Stomach smooth muscle (tissue), 2 donors: ENCODE results near the gene PLCD1.
"Not testable (repeated sequence)": the region's sequence is repeated elsewhere in the genome, so short reads cannot be mapped to it uniquely, and the experiment has no call there.

Source experiments
- H3K27ac ChIP-seq: one replicate; pipeline ENCODE4 v1.7.0; 2013; ENCODE audit warnings: mild to moderate bottlenecking, low read length, inconsistent platforms
- H3K27me3 ChIP-seq, 2 donors: one replicate each; pipeline ENCODE4 v1.7.0; 2013; ENCODE audit warnings: low read length in 2 of 2; ENCODE audit not compliant: insufficient read depth in 2 of 2, control insufficient read depth in 1 of 2
- H3K36me3 ChIP-seq, 2 donors: one replicate each; pipeline ENCODE4 v1.7.0; 2013; ENCODE audit warnings: low read length in 2 of 2; ENCODE audit not compliant: control insufficient read depth in 2 of 2, insufficient read depth in 2 of 2
- H3K4me1 ChIP-seq: one replicate; pipeline ENCODE4 v1.7.0; 2013; ENCODE audit warnings: low read length; ENCODE audit not compliant: control insufficient read depth, insufficient read depth
- H3K4me3 ChIP-seq, 2 donors: one replicate each; pipeline ENCODE4 v1.7.0; 2013; ENCODE audit warnings: low read length in 2 of 2
- H3K9ac ChIP-seq, 2 donors: one replicate each; pipeline ENCODE4 v1.7.0; 2013; ENCODE audit warnings: low read length in 2 of 2, mild to moderate bottlenecking in 1 of 2
- H3K9me3 ChIP-seq, 2 donors: one replicate each; pipeline ENCODE4 v1.7.0; 2013; ENCODE audit warnings: low read length in 2 of 2; ENCODE audit not compliant: control insufficient read depth in 2 of 2
- donor health status: healthy.
- donor health status: Pancreatic carcinoma.

PLCD1 gene

DNA sequence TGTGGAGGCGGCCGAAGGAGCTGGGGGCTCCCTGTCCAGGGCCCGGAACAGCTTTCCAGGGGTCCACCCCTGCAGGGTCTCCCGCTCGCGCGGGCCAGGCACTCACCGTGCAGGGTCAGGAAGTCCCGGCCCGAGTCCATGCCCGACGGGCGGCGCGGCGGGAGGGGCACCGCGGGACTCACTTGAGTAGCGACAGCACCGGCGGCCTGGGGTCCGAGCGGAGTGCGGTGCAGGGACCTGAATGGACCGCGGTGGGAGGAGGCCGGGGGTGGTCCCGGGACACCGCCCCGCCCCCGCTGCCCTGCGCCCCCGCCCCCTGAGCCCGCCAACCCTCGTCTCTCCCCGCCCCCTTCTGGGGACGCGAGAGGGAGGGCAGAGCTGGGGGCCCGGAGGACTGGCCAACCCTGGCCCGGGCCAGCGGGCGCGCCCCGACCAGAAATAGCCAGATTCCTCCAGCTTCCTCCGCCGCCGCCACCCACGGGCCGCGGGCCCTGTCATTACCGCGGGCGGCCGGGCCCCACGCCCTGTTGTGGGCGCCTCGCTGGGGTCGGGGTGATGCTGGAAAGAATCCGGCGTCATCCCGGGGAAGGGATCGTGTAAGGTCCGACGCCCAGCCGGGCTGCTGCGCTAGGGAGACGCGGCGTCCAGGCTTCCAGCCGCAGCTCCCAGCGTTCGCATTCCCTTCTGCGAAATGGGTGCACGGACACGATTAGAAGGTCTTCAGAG lies at the start of gene PLCD1:
Gene PLCD1 (minus strand): TSS at position 243 of the 726 bp plus-strand sequence. CDS start 103 bp downstream, at position 140.
- Histone ChIP-seq H3K4me3 (peak within 1 kb of the TSS; percentile 64 to 82), H3K9ac (peak within 1 kb of the TSS; percentile 76 to 95), H3K27ac (peak within 1 kb of the TSS; percentile 90), H3K27me3 (no peaks in the 10 kb centered on the region), H3K9me3 (no peaks in the 10 kb centered on the region), H3K36me3 (no peaks in the 10 kb centered on the region), H3K4me1 (peaks cover 44% of the 10 kb centered on the region)

DNA sequence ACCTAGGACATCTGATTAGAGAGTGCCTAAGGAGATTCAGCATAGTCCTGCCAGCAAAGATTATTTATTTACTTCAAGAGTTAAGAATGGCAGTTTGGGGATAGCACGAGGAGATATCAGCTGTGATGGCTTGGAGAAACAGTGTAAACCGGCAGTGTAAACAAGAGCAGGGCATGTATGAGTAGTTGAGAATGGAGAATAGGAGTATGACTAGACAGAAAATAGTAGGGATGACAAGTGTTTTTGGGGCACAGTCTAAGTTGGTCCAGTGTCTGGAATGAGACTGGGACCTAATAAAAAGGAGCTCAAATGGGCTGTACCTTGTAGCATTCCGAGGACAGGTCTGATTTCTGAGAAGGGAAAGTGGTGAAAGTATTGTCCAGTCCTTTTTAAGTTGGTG lies 47.6 kb upstream of the PLCD1 start:
- H3K4me1 ChIP-seq, H3K9ac ChIP-seq, H3K27ac ChIP-seq, H3K4me3 ChIP-seq, H3K9me3 ChIP-seq, H3K36me3 ChIP-seq, H3K27me3 ChIP-seq: not testable (repeated sequence)

DNA sequence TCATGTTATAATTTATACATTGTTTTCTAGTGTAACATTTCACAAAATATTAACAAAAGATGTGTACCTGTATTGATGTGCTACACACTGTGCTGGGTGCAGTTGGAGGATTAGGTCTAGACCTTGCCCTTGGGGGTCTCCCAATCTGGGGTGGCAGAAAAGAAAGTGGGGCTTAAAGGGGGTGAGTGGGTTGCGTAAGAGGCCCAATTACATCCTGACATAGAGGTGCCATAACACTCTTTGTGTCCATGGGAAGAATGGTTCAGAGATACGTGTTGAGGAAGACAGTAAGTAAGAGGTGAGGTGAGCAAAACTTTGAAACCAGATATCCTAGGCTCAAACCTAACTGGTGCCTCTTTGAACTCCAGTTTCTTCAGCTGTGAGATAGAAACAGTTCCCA lies 40.6 kb upstream of the PLCD1 start:
- Histone ChIP-seq H3K4me1 (no peaks in the 10 kb centered on the region), H3K9me3 (no peaks in the 10 kb centered on the region), H3K27me3 (no peaks in the 10 kb centered on the region), H3K4me3 (no peak overlapping the region), H3K36me3 (no peaks in the 10 kb centered on the region), H3K27ac (no peak overlapping the region), H3K9ac (no peak overlapping the region)

DNA sequence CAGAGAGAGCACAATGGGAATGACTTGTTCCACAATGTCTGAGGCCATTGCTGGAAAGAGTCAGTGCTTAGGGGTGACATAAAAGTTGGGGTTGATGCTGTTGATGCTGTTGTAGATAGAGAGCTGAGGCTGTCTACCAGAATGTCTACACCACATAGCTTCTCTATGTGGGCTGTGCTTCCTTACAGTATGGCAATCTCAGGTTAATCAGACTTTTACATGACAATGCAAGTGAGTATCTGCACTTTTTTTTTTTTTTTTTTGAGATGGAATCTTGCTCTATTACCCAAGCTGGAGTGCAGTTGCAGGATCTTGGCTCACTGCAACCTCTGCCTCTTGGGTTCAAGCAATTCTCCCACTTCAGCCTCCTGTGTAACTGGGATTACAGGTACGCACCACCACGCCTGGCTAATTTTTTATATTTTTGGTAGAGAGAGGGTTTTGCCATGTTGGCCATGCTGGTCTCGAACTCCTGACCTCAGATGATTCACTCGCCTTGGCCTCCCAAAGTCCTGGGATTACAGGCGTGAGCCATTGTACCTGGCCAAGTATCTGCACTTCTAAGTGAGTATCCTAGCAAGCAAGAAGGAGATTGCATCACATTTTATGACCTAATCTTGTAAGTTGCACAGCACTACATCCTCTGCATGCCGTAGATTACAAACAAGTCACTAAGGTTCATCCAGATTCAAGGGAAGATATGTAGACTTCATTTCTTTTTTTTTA lies 38.2 kb upstream of the PLCD1 start:
- no peak overlapping the region for H3K4me3 ChIP-seq
- H3K36me3 ChIP-seq = no peaks in the 10 kb centered on the region
- no peaks in the 10 kb centered on the region for H3K27me3 ChIP-seq
- H3K27ac ChIP-seq = no peak overlapping the region
- H3K9me3 ChIP-seq = no peaks in the 10 kb centered on the region
- no peak overlapping the region for H3K9ac ChIP-seq
- H3K4me1 ChIP-seq = no peaks in the 10 kb centered on the region

DNA sequence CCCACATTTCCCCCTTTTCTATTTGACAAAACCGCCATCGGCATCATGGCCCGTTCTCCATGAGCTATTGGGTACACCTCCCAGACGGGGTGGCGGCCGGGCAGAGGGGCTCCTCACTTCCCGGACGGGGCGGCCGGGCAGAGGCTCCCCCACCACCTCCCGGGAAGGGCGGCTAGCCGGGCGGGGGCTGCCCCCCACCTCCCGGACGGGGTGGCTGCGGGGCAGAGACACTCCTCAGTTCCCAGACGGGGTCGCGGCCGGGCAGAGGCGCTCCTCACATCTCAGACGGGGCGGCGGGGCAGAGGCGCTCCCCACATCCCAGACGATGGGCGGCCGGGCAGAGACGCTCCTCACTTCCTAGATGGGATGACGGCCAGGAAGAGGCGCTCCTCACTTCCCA lies 35.0 kb upstream of the PLCD1 start:
- H3K4me1 ChIP-seq, H3K36me3 ChIP-seq, H3K27me3 ChIP-seq, H3K27ac ChIP-seq, H3K9ac ChIP-seq, H3K9me3 ChIP-seq, H3K4me3 ChIP-seq: not testable (repeated sequence)

DNA sequence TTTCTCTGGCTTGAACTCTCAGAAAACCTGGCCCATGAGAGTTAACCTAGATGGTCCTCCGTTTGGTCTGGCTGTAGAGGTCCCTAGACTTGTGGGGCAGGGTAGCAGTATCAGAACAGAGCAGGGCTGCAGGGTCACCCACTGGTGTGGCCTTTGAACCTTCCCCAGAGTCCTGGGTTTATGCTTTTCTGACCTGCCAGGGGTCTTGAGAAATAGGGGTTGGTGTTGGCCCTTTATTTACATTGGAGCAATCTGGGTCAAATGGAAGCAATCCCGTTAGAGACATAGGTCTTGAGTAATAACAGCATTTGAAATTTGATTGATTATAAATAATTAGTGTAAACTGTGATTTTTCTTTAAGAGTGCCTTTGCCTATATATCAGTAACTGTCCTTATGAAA lies 33.4 kb upstream of the PLCD1 start:
- no peaks in the 10 kb centered on the region for H3K9me3 ChIP-seq
- no peak overlapping the region for H3K27ac ChIP-seq
- H3K4me3 ChIP-seq = no peak overlapping the region
- H3K36me3 ChIP-seq = no peaks in the 10 kb centered on the region
- H3K27me3 ChIP-seq = no peaks in the 10 kb centered on the region
- no peak overlapping the region for H3K9ac ChIP-seq
- no peaks in the 10 kb centered on the region for H3K4me1 ChIP-seq

DNA sequence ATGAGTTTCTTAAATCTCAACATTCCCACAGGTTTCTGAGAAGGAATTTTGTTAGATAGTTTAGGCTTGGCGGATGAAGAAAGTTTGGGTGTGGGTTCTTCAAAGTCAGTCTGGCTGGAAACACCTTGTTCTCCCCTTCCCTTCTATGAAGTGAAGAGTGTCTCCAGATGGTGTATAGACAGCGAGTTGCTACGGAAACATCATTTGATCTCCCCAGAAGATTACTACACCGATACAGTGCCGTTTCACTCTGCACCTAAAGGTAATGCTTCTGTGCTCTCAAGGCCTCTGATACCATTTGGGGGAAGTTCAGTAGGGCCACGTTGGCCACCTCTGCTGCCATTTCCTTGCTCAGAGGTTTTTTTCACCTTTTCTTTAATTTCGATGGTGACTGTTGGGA lies 30.1 kb upstream of the PLCD1 start:
- no peaks in the 10 kb centered on the region for H3K27me3 ChIP-seq

DNA sequence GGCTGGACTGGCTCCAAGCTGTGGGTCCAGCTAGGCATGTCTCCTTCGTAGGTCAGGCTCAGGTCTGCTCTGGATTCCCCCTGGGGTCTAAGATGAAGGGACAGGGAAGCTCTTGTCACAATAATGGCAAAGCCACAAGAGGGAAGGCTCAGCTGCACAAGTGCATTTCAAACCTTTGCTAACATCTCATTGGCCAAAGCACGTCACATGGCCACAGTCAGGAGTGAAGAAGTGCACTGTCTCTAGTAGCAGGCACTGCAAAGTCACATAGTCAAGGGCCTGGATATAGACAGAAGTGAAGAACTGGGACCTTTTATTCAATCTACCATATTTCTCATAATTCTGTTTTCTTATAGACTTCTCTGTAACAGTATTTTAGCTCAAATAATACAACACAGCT lies 29.7 kb upstream of the PLCD1 start:
- no peak overlapping the region for H3K27ac ChIP-seq
- no peaks in the 10 kb centered on the region for H3K4me1 ChIP-seq
- no peak overlapping the region for H3K4me3 ChIP-seq
- no peaks in the 10 kb centered on the region for H3K27me3 ChIP-seq
- no peak overlapping the region for H3K9ac ChIP-seq
- no peaks in the 10 kb centered on the region for H3K36me3 ChIP-seq
- no peaks in the 10 kb centered on the region for H3K9me3 ChIP-seq

More for the DNA sequence above, 30.1 kb upstream of the PLCD1 start:
- Histone ChIP-seq H3K4me1 (no peaks in the 10 kb centered on the region), H3K27ac (no peak overlapping the region), H3K9ac (no peak overlapping the region), H3K4me3 (no peak overlapping the region), H3K9me3 (no peaks in the 10 kb centered on the region), H3K36me3 (no peaks in the 10 kb centered on the region)

DNA sequence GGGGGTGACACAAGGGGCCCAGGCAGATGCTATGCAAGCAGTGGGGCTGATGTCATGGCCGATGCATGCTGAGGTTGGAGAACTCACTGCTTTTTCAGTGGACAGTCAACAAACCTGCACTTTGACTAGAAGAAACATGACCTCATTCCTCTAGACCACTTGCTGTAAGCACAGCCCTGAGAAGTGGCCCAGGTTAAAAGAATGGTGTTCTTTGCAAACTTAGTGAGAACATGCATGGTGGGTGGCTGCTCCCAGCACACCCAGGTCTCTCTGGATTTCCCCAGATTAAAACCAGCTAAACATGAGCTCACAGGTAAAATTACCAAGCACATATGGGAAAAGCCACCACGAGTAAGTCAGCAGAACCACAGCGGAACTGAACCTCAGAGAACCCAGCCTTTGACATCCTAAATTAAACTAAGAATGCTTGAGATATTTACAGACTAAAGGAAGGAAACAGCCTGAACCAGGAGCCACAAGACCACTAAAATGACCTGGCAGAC lies 25.1 kb upstream of the PLCD1 start:
- Histone ChIP-seq H3K4me1 (no peaks in the 10 kb centered on the region), H3K27ac (no peak overlapping the region), H3K9me3 (no peaks in the 10 kb centered on the region), H3K4me3 (no peak overlapping the region), H3K36me3 (no peaks in the 10 kb centered on the region), H3K9ac (no peak overlapping the region), H3K27me3 (peaks cover 0 to 3% of the 10 kb centered on the region in 2 donors)

DNA sequence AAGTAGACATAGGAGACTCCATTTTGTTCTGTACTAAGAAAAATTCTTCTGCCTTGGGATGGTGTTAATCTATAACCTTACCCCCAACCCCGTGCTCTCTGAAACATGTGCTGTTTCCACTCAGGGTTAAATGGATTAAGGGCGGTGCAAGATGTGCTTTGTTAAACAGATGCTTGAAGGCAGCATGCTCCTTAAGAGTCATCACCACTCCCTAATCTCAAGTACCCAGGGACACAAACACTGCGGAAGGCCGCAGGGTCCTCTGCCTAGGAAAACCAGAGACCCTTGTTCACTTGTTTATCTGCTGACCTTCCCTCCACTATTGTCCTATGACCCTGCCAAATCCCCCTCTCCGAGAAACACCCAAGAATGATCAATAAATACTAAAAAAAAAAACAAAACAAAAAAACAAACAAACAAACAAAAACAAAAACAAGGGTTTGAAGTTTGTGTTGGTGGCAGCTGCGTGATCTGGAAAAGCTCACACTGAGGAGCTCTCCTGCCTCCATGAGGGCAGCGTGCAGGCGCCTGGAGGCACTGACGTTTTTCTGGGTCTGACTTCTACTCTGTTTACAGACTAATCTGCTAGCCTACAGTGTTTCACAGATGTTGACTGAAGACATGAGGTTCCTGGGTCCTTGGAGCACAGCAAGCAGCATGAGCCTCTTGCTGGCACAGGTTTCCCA lies 24.5 kb upstream of the PLCD1 start:
- H3K27me3 ChIP-seq, H3K27ac ChIP-seq, H3K9me3 ChIP-seq, H3K4me3 ChIP-seq, H3K36me3 ChIP-seq, H3K9ac ChIP-seq, H3K4me1 ChIP-seq: not testable (repeated sequence)
